AG09309 (cell line): ENCODE results near the gene BTN2A1.

Source experiments
- DNase-seq: peaks from one replicate; pipeline ENCODE4 v3.0.0-alpha.2; 2010; ENCODE audit warnings: low read depth
- H3K4me3 ChIP-seq: 2 replicates; pipeline ENCODE4 v1.5.1; 2011; ENCODE audit warnings: mild to moderate bottlenecking, low read depth, low read length, moderate library complexity; ENCODE audit not compliant: control insufficient read depth
- TF ChIP-seq, protein P1 (sequence below): IDR thresholded peaks from 2 replicates; pipeline ENCODE4 v1.5.1; 2011; ENCODE audit warnings: mild to moderate bottlenecking, low read depth, low read length, inconsistent platforms; ENCODE audit not compliant: insufficient read depth, control insufficient read depth; ENCODE audit errors: missing control alignments

BTN2A1 gene

DNA sequence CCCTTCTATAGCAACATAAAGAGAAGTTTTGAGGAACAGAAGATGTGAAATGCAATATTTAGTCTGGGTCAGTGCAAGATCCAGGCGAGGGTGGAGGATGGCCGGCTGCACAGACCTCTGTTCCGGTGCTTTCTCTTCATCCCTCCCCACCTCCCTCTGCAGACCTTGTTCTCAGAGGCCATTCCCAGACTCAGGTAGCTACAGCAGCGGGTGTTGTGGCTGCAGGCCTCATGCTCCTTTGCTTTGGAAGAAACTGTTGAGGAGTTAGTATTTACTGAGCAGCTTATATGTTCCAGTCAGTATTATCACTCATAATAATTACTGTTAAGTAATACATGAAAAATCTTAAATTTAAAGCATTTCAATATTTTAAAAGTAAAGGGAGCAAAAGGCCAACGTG lies 15.8 kb upstream of the BTN2A1 start:
- TF ChIP-seq, protein P1, sequence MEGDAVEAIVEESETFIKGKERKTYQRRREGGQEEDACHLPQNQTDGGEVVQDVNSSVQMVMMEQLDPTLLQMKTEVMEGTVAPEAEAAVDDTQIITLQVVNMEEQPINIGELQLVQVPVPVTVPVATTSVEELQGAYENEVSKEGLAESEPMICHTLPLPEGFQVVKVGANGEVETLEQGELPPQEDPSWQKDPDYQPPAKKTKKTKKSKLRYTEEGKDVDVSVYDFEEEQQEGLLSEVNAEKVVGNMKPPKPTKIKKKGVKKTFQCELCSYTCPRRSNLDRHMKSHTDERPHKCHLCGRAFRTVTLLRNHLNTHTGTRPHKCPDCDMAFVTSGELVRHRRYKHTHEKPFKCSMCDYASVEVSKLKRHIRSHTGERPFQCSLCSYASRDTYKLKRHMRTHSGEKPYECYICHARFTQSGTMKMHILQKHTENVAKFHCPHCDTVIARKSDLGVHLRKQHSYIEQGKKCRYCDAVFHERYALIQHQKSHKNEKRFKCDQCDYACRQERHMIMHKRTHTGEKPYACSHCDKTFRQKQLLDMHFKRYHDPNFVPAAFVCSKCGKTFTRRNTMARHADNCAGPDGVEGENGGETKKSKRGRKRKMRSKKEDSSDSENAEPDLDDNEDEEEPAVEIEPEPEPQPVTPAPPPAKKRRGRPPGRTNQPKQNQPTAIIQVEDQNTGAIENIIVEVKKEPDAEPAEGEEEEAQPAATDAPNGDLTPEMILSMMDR, result no peak
- no peak overlapping the region; the same call in 1 of the 2 replicates for H3K4me3 ChIP-seq
- no peak for DNase-seq

DNA sequence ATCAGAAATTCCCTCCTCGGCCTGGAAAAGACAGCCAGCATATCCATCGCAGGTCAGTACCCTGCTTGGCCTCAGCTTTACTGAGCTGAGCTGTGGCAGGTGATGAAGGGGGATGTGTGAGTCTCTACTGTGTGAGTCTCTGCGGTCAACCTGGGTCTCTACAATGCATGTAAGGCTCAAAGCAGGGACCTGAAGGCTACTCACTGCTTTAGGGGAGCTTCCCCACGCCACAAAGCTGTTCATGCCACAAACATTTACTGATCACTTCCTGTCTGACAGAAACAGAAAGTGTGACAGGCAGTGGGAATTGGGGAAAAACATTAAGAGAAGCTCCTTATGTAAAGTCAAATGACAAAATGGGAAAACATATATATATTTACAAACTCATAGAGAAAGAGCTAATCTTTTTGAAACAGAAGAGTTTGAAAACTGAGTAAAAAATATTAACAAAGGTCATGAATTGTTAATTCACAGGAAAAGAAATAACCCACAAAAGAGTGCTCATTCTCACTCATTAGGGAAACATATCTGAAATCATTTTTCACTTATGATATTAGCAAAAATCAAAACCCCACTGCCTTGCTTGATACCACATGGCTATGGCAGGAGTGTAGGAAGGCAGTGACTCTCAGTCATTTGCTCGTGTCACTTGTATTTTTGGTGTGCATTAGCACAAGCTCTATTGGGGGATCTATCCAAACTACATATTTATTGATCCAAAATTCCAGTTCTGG lies 11.7 kb upstream of the BTN2A1 start:
- TF ChIP-seq, protein P1, result no peak
- no peak overlapping the region for H3K4me3 ChIP-seq
- DNase-seq, result no peak

DNA sequence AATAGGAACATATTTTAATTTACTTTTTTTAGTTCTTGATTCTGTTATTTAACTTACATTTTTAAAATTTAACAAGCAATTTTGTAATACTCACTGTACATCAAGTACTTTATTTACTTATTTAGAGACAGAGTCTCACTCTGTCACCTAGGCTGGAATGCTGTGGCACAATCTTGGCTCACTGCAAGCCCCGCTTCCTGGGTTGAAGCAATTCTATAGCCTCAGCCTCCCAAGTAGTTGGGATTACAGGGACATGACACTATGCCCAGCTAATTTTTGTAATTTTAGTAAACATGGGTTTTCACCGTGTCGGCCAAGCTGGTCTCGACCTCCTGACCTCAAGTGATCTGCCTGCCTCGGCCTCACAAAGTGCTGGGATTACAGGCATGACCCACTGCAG lies 10.5 kb upstream of the BTN2A1 start:
- DNase-seq, result no peak
- TF ChIP-seq, protein P1, result no peak
- H3K4me3 ChIP-seq, result no peak overlapping the region

DNA sequence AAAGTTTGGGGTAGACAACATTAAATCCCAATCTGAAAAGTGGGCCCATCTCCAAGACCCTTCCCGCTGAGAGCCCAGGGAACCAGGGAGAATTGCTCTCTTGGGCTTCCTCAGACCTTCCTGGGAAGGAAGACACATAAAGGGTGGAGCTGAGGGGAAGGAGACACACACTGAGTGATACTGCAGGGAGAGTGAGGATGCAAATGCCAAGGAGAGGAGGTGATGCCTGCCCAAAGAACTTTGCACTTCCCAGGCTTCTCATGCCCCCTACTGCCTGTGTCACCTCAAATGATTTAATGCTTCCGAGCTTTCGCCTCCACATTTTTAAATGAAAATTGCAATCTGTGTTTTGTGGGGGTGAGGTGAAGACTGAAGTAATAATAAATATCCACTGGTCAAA lies 7.5 kb upstream of the BTN2A1 start:
- TF ChIP-seq, protein P1, result no peak
- no peak overlapping the region for H3K4me3 ChIP-seq
- no peak for DNase-seq

DNA sequence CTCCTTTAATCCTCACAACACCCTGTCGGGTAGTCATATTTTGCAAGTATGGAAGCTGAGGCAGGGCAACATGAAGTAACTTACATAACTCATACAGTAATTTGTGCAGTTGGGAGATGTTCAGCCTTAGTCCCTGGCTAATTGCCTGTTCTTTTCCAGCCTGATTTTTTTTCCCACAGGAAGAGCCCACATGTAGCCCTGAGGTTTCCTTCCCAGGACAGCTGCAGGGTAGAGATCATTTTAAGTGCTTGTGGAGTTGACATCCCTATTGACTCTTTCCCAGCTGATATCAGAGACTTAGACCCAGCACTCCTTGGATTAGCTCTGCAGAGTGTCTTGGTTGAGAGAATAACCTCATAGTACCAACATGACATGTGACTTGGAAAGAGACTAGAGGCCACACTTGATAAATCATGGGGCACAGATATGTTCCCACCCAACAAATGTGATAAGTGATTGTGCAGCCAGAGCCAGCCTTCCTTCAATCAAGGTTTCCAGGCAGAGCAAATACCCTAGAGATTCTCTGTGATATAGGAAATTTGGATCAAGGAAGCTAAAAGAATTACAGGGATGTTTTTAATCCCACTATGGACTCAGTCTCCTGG lies 5.0 kb upstream of the BTN2A1 start:
- no peak for DNase-seq
- H3K4me3 ChIP-seq, result no peak overlapping the region
- TF ChIP-seq, protein P1, result no peak

DNA sequence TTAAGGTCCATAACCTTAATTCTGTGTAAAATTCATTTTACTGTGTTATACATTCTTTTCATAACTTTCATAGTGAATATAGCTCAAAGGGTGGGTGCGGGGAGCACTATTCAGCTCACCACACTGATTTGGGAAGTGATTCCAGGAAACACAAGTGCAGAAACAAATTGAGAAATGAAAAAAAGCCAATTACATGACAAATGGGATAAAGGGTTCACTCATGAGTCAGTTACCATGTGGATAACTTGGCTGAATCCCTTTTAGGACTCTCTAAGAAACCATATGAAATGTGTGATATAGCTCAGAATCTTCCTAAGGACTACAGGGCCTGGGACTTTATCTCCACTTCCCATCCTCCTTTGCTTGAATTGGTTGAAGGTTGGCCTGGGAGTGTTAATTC lies 3.1 kb upstream of the BTN2A1 start:
- TF ChIP-seq, protein P1, result no peak
- no peak overlapping the region for H3K4me3 ChIP-seq
- DNase-seq, result no peak
